Glomerular visceral epithelial cell (primary cell): ENCODE results near the gene MRPL52.

Experiments used
- DNase-seq: peaks from one replicate; pipeline ENCODE4 v3.0.0-alpha.2; 2016; ENCODE audit errors: extremely low spot score

MRPL52 gene

DNA sequence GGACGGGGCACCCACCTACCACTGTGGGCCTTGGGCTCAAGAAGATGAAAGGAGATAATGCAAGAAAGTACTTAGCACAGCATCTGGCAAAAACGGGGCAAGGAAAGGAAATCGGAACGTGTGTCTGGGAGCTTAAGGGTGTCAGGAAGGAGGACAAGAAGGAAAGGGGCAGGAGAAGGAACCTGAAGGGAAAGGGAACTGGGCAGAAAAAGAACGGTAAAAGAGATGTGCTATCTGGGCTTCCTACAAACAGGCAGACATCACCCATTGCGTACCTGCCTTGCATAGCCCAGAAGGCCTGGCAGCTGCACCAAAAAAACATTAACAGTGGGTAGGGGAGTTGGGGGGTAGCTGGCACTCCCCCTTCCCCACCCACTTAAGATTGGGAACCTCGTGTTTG lies 52.4 kb downstream of the MRPL52 start:
- DNase-seq, result no peak

- DNase-seq, result peak; percentile 56
Measured at GRCh38 chr14:22882529-22883172, 53.0 kb downstream of the MRPL52 start.

- DNase-seq, result no peak
Measured at GRCh38 chr14:22883173-22883976, 53.7 kb downstream of the MRPL52 start, which contains the start of gene REM2. REM2 (plus strand) TSS chr14:22883222; CDS start chr14:22883288, 66 bp downstream.

GRCh38 chr14:22884076-22884737 lies 54.5 kb downstream of the MRPL52 start:
- DNase-seq, result no peak
